HFFc6 (cell line): ENCODE measurements around the gene FLT3. TPM values are rescaled to one million over a fixed set of nuclear protein-coding genes. Genes with fewer than 3 reads are reported as not detected.

Source experiments
- DNase-seq: peaks from one replicate; pipeline ENCODE4 v3.0.0-alpha.2; 2018
- H3K27ac Mint-ChIP-seq: 2 replicates; pipeline ENCODE4 v1.8.0; 2020; ENCODE audit warnings: mild to moderate bottlenecking, mixed read lengths
- H3K27me3 Mint-ChIP-seq: 2 replicates; pipeline ENCODE4 v1.8.0; 2021; ENCODE audit warnings: mild to moderate bottlenecking, moderate library complexity, mixed read lengths; ENCODE audit not compliant: insufficient read depth
- H3K36me3 Mint-ChIP-seq: 2 replicates; pipeline ENCODE4 v1.8.0; 2021; ENCODE audit warnings: low read depth, mixed read lengths
- H3K4me1 Mint-ChIP-seq: 2 replicates; pipeline ENCODE4 v1.8.0; 2020; ENCODE audit warnings: low read depth, mixed read lengths
- H3K4me3 Mint-ChIP-seq: 2 replicates; pipeline ENCODE4 v1.8.0; 2020; ENCODE audit warnings: mild to moderate bottlenecking, moderate library complexity, mixed read lengths
- H3K9me3 Mint-ChIP-seq: 2 replicates; pipeline ENCODE4 v1.8.0; 2020; ENCODE audit warnings: mild to moderate bottlenecking, mixed read lengths
- total RNA-seq, 6 experiments: library from RNA; stranded (reverse); fragmentation: NEBNext Ultra II Directional; extraction: Animal tissue kit (Norgen Biotek cat#: 25700); gene quantifications; 2 replicates in 1 of 6; 3 replicates in 5 of 6; pipeline ENCODE4 v1.2.3, GENCODE V29; 2021
- TF ChIP-seq, protein P1 (sequence below): fragments of 200-600 bp; sonication (generic); IDR thresholded peaks from 2 replicates; pipeline ENCODE4 v1.5.0; 2021; ENCODE audit warnings: antibody characterized with exemption, mild to moderate bottlenecking

FLT3 gene
- total RNA-seq, 6 experiments from 2014 or later = not detected

DNA sequence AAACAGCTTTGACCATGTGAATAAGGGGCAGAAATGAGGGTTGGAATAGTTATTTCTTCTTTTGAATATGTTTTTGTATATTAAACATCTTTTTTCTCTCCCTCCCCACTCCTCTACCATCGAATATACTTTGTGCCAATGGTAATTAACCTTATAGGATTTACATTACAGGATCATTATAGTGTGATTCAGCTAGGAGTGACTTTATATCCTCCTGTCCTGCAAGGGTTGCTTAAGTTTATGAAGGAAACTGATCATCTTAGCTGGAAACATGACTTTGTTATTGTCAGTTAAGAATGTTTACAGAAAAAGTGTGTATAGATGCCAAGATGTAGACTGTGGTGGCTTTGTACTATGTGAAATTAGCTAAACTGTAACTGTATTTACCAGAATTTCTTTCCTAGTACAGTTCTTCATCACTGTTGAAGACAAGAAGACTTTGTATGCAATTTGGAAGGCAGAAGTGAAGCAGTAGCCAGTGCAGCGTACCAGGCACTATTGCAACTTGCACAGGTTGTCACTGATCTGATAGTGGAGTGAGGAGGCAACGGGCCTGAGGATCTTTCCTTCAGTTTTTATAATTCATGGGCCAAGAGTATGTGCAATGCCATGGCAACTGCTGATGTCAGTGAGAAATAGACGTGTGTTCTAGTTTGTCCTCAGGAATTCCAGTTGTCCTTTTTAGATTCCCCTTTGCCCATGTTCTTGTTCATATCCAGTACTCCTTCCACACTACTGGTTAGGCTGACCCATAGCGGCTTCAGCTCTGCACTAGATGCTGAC, 29.7 kb upstream of the FLT3 start:
- Mint-ChIP-seq H3K4me1 (no peaks in the 10 kb centered on the region; the same call in 1 of the 2 replicates), H3K4me3 (no peak overlapping the region), H3K27ac (no peak overlapping the region), H3K9me3 (no peaks in the 10 kb centered on the region), H3K27me3 (no peaks in the 10 kb centered on the region), H3K36me3 (no peaks in the 10 kb centered on the region)
- no peak for DNase-seq
- TF ChIP-seq, protein P1, sequence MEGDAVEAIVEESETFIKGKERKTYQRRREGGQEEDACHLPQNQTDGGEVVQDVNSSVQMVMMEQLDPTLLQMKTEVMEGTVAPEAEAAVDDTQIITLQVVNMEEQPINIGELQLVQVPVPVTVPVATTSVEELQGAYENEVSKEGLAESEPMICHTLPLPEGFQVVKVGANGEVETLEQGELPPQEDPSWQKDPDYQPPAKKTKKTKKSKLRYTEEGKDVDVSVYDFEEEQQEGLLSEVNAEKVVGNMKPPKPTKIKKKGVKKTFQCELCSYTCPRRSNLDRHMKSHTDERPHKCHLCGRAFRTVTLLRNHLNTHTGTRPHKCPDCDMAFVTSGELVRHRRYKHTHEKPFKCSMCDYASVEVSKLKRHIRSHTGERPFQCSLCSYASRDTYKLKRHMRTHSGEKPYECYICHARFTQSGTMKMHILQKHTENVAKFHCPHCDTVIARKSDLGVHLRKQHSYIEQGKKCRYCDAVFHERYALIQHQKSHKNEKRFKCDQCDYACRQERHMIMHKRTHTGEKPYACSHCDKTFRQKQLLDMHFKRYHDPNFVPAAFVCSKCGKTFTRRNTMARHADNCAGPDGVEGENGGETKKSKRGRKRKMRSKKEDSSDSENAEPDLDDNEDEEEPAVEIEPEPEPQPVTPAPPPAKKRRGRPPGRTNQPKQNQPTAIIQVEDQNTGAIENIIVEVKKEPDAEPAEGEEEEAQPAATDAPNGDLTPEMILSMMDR = no peak

DNA sequence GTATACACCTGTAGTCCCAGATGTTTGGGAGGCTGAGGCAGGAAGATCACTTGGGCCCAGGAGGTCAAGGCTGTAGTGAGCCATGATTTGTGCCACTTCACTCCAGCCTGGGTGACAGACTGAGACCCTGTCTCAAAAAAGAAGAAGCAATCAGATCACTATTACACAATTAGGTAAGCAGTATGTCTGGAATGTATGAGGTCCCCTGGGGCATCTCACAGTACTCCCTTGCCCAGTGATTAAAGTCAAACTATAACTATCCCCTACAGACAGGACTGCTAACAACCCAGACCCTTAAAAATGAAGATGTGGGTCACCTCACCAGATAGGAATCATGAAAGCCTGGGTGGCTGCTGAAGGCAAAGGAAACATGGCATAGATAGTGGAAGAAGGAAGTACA, 28.6 kb upstream of the FLT3 start:
- Mint-ChIP-seq H3K4me3 (no peak overlapping the region), H3K9me3 (no peaks in the 10 kb centered on the region), H3K4me1 (no peaks in the 10 kb centered on the region; the same call in 1 of the 2 replicates), H3K36me3 (no peaks in the 10 kb centered on the region), H3K27ac (no peak overlapping the region), H3K27me3 (no peaks in the 10 kb centered on the region)
- DNase-seq = no peak
- TF ChIP-seq, protein P1 = no peak

DNA sequence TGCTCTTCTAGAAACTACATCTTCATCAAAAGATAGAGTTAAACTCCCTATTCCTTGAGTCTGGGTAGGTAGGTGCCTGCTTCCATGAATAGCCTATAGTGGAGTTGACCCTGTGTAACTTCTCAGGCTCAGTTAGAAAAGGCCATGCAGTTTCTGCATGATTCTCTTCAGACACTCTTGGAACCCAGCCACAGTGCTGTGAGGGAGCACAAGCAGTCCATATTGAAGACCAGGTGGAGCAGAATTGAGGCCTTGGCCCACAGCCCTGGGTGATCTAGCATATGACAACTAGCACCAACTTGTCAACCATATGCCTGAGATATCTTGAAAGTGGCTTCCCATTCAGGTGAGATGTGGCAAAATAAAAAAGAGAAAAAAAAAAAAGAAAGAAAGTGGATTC, 27.7 kb upstream of the FLT3 start:
- Mint-ChIP-seq H3K27ac (no peak overlapping the region), H3K4me3 (no peak overlapping the region), H3K36me3 (no peaks in the 10 kb centered on the region), H3K9me3 (no peaks in the 10 kb centered on the region), H3K4me1 (no peaks in the 10 kb centered on the region; the same call in 1 of the 2 replicates), H3K27me3 (no peaks in the 10 kb centered on the region)
- no peak for DNase-seq
- TF ChIP-seq, protein P1 = no peak

DNA sequence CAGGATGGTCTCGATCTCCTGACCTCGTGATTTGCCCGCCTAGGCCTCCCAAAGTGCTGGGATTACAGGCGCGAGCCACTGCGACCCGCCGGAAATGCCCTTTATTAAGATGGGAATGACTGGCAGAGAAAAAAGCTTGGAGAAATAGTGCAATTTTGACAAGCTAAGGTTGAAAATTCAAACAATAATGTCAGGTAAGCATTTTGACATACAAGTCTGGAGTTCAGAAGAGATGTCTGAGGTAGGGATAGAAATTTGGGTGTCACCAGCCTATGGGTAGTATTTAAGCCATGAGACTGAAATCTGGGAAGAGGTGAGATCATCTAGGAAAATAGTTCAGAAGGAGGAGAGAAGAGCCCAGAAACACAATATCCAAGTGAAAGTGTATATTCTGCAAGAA, 20.8 kb upstream of the FLT3 start:
- no peaks in the 10 kb centered on the region for H3K9me3 Mint-ChIP-seq
- no peak overlapping the region for H3K27ac Mint-ChIP-seq
- H3K27me3 Mint-ChIP-seq = peaks cover 23% of the 10 kb centered on the region
- TF ChIP-seq, protein P1 = no peak
- no peak for DNase-seq
- no peaks in the 10 kb centered on the region for H3K4me1 Mint-ChIP-seq
- no peaks in the 10 kb centered on the region for H3K36me3 Mint-ChIP-seq
- no peak overlapping the region for H3K4me3 Mint-ChIP-seq

DNA sequence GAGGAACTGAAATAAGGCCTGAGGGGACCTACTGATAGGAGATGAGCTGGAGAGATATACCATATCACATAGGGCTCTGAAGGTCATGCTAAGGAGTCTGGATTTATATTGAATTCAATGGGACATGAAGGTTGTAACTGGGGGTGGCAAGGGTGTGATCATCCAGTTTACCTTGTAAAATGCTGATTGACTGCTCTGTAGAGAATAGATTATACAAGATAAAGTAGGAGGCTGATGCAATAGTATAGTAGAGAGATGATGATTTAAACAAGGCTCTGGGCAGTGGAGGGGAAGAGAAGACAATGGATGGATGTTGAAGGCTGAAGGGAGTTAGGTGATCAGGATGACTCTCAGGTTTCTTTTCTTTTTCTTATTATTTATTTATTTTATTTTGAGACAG, 19.9 kb upstream of the FLT3 start:
- DNase-seq = no peak
- TF ChIP-seq, protein P1 = no peak
- H3K27ac Mint-ChIP-seq = no peak overlapping the region
- H3K4me1 Mint-ChIP-seq = no peaks in the 10 kb centered on the region
- H3K4me3 Mint-ChIP-seq = no peak overlapping the region
- no peaks in the 10 kb centered on the region for H3K36me3 Mint-ChIP-seq
- H3K27me3 Mint-ChIP-seq = peaks cover 26% of the 10 kb centered on the region
- H3K9me3 Mint-ChIP-seq = no peaks in the 10 kb centered on the region
